T-helper 9 cell (primary cell): Measurements from ENCODE around the gene THAP7.
"Not testable (repeated sequence)": the region's sequence is repeated elsewhere in the genome, so short reads cannot be mapped to it uniquely, and the experiment has no call there.

Experiments
- DNase-seq: peaks from one replicate; pipeline ENCODE4 v3.0.0-alpha.2; 2020

Gene THAP7

GRCh38 chr22:21012446-21013407 is 10.8 kb upstream of the THAP7 start:
- no peak for DNase-seq

- DNase-seq = no peak
These were observed 8.7 kb upstream of the THAP7 start for GRCh38 chr22:21010426-21011113.

- DNase-seq = no peak
These were observed 7.9 kb upstream of the THAP7 start for GRCh38 chr22:21009638-21010425.

GRCh38 chr22:21009208-21009607 is 7.3 kb upstream of the THAP7 start:
- not testable (repeated sequence) for DNase-seq

- no peak for DNase-seq
These were observed 1.9 kb upstream of the THAP7 start for GRCh38 chr22:21003782-21004181.

- no peak for DNase-seq
These were observed 824 bp downstream of the THAP7 start for GRCh38 chr22:21000987-21001600.

GRCh38 chr22:21000207-21000986 is 1.5 kb downstream of the THAP7 start:
- DNase-seq = no peak

GRCh38 chr22:20999350-21000206 is 2.3 kb downstream of the THAP7 start:
- DNase-seq = no peak

GRCh38 chr22:20998411-20999336 is 3.2 kb downstream of the THAP7 start:
- no peak for DNase-seq

- no peak for DNase-seq
These were observed 4.2 kb downstream of the THAP7 start for GRCh38 chr22:20997536-20998257.

- DNase-seq = no peak
These were observed 5.1 kb downstream of the THAP7 start for GRCh38 chr22:20996598-20997535.

- no peak for DNase-seq
These were observed 5.9 kb downstream of the THAP7 start for GRCh38 chr22:20996031-20996410.

- DNase-seq = no peak
These were observed 6.4 kb downstream of the THAP7 start for GRCh38 chr22:20995329-20996030.

- no peak for DNase-seq
These were observed 7.0 kb downstream of the THAP7 start for GRCh38 chr22:20994902-20995241.

- DNase-seq = no peak
These were observed 7.6 kb downstream of the THAP7 start for GRCh38 chr22:20994128-20994901.
